ENCODE data around the gene MAP2K7.
"Not testable (repeated sequence)": the region's sequence is repeated elsewhere in the genome, so short reads cannot be mapped to it uniquely, and the experiment has no call there.

Gene MAP2K7

DNA sequence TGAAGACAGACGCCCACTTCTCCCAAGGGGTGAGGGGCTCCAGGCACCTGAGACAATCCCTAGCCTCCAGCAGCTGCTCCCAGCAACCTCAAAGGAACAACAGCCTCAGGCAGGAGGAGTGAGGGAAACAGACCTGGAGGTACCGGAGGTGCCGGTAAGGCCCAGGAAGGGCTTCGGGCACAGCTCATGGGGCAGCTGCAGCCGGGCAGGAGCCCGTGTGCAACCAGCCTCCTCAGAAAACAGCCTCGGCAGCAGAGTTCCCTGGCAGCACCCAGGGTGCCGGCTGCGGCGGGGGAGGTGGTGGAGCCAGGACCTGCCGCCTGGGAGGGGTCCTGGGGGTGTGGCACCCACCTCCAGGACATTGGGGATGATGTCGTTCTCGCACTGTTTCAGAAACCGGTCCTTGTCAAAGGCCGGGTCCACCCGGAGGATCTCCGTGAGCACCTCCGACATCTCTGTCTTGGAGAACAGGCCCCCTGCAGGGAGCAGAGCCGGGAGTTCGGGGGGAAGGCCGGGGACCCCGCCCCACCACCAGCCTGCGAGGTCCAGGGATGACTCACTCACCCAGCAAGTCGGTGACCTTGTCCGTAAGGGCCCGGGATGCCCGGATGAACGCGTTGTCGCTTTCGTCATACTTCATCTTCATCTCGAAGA is 28.7 kb downstream of the MAP2K7 start:
- no peak for DNase-seq

DNA sequence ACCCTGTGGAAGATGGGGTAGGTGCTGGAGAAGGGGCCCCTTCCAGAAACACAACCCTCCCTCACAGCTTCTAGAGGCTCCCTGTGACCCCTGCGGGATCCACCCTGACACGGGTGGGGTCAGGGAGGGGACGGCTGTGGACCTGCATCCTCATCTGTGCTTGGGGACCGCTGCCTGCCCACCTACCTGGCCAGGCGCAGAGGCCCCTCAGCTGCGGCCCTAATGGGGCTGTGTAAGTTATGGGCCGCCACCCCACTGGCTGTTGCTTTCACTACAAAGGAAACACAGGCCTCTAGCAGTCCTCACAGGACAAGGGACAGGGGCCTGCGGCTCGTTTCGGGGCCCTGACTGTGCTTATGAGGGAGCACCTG is 29.2 kb downstream of the MAP2K7 start:
- no peak for DNase-seq

DNA sequence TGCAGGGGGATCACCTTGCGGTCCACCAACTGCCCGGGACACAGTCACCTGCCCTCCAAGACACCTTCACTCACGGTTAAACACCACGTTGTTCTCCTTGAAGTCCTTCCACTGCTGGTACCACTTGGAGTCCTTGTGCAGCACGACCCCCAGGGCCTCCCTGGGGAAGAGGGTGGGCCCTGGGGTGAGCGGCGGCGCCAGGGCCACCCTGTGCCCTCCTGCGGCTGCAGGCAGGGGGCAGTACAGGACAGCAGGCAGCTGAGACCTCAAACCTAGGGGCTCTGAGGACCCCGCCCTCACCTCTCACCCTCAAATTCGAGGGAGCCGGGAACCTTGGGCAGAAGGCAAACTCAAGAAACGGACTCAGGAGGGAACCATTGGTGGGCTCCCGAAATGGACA is 29.7 kb downstream of the MAP2K7 start:
- no peak for DNase-seq

DNA sequence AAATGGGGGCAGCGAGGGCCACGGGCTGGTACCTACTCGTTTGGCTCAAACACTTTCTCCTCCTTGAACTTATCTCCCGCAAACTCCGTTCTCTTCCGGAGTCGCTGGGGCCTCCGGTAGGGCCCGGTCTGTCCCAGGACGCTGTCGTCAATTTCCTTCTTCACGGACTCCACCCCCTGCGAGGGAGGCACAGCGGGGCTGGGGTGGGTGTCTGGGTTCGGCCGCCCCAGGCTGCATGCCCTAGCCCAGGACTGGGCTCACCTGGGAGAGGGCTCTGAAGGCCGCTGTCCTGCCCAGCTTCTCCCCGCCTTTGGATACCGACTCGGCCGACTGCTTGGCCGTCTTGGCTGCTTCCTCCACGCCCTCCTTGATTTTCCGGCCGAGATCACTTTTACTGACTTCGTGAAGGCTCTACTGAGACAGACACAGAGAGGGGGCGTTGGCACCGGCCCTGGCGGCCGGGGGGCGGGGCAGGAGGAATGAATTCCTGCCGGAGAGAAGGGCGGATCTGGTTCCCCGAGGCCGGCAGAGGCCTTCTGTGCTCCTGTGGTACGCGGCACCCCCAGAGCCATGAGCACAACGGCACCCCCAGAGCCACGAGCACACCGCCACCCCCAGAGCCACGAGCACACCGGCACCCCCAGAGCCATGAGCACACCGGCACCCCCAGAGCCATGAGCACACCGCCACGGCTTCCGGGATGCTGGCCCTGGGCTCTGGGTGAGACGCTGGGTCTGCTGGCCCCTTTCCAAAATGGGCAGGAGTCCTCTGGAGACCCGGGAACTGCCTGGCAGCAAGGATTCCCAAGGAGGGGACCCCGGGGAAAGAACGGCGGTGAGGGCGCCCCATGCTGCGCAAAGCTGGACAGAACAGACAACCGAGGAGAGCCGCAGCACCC is 30.4 kb downstream of the MAP2K7 start:
- DNase-seq, result no peak

DNA sequence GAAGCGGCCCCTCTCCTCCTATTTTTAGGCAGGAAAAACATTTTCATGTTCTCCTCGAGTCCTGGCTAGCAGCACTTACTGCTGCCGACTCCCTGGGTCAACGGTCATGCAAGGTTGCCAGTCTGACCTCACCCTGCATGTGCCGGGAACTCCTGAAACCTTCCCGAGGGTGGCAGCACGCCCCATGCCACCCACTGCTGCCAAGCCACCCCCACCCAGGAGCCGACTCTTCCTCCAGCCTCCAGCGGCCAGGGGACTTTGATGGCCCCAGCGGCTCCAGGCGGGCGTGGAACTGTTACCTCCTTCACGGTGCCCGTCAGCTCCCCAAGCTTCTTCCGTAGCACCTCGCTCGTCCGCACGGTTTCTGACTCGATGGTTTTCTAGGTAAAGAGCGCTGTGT is 31.1 kb downstream of the MAP2K7 start:
- DNase-seq, result no peak

DNA sequence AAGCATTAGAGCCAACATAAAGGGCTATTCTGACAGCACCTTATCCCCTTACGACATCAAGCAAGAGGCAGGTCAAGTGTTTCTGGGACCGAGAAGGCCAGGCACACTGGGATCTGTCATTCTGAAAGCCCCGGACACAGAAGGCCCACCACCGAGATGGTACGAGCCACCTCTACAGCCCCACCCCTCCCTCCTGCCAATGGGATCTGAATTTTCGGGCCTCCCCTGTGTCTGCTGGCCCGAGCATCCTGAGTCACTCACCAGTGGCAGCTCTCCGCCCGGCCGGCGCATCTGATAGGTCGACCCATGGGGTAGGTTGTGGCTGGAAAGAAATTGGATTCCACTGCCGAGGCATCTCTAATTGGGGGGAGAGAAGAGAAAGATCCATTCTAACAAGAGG is 37.2 kb downstream of the MAP2K7 start:
- DNase-seq, result no peak

DNA sequence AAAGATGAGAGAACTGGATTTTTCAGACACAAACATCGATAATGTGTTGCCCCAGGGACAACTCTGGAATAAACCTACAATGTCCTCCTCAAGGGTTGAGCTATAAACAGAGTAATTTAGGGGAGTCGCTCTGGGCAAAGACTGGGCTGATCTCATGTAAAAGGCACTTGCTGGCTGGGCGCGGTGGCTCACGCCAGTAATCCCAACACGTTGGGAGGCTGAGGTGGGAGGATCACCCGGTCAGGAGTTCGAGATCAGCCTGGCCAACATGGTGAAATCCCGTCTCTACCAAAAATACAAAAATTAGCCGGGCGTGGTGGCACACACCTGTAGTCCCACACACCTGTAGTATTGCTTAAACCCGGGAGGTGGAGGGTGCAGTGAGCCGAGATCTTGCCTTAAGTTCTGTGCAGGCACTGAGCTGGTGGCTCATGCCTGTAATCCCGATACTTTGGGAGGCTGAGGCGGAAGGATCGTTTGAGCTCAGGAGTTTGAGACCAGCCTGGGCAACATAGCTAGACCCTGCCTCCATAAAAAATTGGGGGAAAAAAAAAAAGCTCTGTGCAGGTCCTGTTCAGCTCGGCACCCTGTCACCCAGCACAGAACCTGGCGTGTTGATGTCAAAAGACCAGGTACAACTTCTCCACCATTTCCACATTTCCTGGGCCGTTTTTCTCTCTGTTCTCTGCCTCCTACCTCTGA is 38.4 kb downstream of the MAP2K7 start:
- DNase-seq, result no peak

DNA sequence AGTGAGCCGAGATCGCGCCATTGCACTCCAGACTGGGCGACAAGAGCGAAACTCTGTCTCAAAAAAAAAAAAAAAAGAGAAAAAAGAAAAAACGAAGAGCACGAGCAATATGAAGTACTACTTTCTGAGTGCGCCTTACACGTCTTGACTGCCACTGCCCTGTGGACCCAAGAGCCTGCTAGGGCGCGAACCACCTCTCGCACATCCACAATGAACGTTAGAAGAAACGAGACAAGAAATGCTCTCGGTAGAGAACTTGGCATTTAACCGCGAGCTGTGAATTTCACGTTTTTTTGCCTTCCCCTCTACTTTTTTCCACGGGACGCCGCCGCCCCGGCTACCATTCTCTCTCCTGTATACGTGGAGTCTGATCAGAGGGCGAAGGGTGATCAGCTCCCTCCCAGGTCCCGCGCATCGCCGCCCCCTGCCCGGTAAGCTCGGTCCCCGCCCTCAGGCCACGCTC is 39.3 kb downstream of the MAP2K7 start:
- DNase-seq, result peak; percentile 57

DNA sequence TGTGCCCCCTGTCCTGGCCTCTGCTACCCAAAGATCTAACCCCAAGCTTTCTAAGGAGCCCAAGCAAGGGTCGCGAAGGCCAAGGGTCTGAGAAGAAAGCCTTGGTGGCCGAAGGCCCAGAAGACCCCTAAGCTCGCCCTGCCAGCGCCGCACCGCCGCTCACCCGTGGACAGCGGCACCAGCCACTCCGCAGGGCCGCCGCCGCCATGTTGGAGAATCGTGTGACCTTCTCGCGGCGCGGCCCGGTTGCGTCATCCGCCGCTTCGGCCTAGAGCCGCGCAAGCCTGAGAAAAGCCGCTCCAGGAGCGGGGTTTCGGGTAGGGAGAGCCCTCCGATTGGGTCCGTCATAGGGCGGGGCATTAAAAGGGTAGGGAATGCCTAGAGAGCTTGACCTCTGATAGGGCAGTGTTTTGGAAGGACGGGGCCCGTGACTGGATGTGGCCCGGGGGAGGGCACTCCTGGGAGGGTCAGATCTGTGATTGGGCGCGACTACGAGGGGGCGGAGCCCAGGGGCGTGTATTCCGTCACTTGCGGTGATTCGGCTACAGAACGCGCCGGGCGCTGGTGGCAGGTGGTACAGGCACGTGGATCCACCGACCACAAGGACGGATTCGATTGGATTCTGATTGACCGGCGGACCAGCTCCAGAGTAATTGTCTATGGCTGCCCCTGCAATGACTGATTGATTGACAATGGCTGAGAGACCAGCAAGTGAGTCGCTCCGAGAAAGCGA is 39.9 kb downstream of the MAP2K7 start, which contains the start of gene TIMM44:
TIMM44 (minus strand) TSS at position 223 of the 733 bp plus-strand sequence; CDS start at position 208, 15 bp downstream.
- DNase-seq, result peak; percentile 99

DNA sequence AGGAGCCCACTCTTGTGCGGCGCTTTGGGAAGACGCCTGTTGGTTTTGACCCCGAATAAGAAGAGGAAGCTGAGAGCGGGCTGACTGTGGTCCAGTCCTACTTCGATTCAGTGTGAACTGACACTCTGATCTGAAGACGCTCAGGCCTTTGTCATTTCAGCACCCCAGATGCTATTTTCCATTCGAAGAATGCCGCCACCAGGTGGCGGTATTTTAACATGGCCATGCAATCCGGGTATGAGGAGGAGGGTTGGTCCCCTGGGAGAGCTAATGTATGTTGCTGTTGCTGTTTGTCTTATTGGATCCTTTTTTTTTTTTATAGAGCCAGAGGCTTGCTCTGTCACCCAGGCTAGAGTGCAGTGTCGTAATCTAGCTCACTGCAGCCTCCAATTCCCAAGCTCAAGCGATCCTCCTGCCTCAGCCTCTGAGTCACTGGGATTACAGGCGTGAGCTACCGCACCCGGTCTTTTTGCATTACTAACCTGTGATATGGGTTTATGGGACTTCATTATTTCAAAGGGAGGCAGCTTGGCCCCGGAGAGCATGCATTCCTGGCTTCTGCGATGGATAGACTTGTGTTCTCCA is 40.6 kb downstream of the MAP2K7 start:
- peak; percentile 92 for DNase-seq

DNA sequence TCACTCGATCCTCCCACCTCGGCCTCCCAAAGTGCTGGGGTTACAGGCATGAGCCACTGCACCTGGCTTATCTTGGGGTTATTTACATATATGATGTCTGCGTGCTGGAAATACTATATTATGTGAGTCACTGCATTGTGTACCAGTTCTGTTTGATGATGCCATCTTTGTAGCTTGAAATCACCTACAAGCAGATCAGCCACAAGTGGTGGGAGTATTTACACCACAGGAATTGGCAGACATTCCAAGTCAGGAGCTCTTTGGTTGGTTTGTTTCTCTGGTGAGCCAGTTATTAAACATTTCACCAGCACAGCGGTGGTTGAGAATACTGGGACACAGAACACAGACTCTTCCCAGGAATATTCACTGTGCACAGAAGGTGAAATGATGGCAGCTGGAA is 44.3 kb downstream of the MAP2K7 start:
- DNase-seq, result peak; percentile 39

DNA sequence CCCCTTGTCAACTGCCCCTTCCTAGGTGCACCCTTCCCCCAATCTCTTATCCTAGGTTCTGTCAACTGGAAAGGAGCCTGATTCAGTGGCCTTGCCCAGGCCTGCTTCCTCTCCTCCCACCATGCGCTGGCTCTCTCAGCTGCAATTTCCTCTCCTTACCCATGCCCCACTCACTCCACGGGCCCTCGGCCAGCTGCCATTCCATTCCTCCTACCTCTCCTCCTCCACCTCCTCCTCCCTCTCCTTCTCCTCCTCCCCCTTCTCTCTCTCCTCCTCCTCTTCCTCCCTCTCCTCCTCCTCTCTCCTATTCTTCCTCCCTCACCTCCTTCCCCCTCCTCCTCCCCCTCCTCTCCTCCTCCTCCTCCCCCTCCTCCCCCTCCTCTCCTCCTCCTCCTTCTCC is 49.4 kb downstream of the MAP2K7 start:
- DNase-seq, result no peak

DNA sequence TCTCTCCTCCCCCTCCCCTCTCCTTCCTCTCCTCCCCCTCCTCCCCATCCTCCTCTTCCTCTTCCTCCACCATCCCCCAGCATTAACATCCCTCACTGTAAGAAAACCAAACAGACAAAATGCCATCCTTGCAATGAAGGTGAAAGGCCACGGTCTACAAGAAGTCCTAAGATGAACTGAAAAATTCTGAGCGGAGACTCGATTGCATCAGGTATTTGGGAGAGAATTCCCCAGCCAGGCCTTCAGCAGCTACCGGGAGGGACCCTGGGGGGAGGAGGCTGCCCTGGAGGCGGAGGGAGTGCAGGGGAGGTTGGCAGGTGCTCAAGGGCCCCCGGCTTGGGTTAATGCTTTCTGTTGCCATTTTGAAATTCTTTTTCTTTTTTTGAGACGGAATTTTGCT is 49.9 kb downstream of the MAP2K7 start:
- no peak for DNase-seq

DNA sequence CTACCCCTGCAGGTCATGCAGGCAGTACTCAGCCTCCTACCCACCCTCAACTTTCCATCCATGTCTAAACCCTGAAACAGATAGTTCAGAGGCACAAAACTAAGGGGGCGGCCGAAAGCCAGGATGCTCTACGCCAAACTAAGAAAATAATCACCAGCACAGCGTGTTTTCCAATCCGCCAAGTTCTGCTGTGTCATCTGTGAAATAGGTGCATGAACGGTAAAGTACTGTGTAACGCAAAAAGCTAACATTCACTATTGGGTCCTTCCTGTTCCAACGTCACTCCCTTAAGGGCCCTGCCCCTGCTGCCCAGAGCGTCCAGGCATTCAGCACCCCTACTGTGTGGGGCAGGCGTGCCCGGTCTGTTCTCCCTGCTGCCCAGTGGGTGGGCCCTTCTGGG is 52.0 kb downstream of the MAP2K7 start:
- no peak for DNase-seq

DNA sequence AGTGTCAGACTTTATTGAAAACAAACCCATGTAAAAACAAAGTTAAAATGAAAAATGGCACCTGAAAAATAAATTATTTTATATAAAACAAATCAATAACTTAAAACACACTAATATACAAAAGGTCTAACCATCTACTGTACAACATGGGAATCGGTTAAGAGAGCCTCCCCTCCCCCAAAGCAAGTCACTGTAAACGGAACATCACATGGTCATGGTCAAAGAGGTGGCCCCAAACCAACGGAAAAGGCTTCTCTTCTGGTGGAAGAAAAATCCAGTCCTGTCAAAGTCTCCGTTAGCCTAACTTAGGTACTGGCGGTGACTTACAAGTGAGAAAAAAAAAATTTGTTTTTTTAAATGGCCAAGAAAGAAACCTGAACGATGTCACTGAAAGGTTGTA is 55.5 kb downstream of the MAP2K7 start:
- no peak for DNase-seq

DNA sequence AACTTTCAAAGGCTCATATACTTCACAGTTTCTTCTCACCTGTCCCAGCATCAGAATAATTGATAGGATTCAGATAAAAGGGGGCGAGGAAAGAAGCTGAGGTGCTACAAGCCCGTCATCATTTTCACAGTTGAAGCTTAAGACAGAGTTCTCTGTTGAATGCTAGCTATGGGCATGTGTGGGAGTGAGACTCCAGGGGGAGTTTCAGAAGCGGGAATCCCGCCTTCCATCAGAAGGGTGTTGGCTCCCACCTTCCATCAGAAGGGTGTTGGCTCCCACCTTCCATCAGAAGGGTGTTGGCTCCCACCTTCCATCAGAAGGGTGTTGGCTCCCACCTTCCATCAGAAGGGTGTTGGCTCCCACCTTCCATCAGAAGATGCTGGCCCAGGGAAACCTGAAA is 57.4 kb downstream of the MAP2K7 start:
- DNase-seq, result not testable (repeated sequence)

DNA sequence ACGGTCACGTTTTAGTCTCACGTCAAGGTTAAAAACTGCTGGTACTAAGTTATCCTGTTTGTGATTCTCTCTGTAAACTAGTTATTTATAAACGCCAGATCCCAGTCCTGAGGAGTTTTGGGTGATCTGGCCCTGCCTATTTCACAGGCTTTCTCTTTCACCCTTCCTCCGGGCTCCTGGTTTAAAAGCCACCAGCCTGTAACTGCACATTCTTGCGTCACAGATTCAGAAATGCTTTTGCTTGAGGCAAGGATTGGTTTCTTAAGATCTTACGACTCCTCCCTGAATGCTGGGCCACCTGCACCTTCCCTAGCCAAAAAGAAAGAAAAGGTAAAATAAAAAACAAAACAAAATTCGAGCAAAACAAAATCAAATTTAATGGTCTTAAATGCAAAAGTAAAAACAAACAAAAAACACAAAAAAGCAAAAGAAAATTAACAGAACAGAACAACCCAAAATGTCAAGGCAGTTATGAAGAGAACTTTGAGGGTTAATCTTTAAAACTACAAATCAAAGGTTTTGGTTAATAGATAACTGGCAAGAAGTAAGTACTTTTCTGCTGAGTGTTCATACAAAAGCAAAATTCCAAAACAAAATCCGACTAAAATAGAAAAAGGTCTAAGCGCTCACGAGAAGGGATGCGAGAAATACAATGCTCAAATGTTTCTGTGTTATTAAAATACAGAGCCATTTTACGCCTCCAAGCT is 58.4 kb downstream of the MAP2K7 start:
- DNase-seq, result no peak

DNA sequence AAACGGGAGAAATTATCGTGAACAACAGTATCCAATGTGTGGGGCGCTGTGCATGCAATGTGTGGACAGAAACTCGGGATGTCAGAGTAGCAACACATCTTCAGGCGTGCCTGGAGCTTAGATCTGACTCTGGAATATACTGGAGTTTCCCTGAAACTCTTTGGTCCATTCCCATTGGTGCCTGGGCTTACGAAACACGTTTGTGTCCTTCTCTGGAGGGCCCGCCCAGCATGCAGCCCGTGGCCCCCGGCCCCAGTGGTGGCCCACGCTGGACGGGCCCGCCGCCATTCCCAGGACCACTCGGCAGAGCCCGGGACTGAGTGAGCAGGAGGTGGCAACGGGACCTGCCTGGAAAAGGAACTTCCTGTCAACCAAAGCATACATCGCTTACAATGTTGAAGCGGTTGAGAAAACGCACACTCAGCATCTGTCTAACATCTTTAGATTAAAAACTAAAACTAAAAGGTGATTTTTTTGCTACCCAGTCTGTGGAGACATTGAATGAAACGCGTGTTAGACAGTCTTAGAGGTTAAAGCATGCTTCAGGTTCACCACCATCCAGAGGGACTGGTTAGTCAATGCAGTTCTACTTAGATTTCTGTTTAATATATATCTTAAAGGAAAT is 59.1 kb downstream of the MAP2K7 start:
- DNase-seq, result no peak

DNA sequence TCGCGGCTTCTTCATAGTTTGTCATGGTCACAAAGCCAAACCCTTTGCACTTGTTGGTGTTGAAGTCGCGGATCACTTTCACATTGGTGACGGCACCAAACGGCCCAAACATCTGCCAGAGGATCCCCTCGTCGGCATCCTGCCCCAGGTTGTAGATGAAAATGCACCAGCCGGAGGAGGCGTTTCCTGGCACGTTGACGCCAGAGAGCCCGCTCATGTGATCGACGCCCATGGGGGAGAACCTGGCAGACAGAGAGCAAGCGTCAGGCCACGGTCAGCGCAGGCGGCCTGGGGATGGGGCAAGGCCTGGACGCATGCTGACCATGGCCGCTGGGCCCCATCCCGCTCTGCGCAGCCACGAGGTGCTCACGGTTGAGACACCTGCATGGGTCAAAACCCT is 59.9 kb downstream of the MAP2K7 start:
- no peak for DNase-seq
